HG03139 (cell line): Measurements from ENCODE around the gene MAGI2.

Experiments
- ATAC-seq: cut with Tn5 transposase; IDR thresholded peaks from one replicate; pipeline ENCODE4 v1.9.1; 2021; ENCODE audit not compliant: unreplicated experiment

The MAGI2 gene

DNA sequence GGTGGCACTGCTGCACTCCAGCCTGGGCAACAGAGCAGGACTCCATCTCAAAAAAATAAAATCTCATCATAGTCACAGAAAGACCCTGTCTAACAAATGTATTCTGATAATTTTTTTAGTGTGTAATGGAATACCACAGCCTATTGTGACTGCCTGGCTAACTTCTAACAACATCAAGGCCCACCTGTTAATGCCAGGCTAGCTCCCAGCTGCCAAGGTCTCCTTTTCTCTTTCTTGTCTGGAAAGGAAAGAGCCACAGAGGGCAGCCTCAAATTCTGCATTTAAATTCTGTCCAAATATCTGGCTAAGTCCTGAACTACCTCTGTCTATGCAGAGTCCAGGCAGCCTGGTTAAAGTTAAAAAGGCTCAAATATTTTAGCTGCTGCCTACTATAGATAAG is 700.9 kb downstream of the MAGI2 start:
- ATAC-seq = no peak

DNA sequence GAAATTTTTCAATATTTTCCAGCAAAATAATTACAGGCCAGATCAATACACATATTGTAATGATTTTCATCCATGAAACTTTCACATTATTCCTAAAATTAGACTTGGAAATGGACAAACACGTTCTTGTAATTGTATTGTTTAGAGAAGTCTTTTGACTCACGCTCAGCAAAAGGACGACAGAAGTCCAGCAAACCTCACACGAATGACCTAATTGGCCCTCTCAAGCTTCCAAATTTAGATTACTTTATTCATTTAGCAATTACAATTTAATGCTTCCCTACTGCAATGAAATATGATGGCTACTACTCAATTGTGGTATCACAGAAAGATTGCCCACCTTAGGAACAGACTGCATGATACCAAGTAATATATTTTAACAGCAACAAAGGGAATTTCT is 702.2 kb downstream of the MAGI2 start:
- no peak for ATAC-seq

DNA sequence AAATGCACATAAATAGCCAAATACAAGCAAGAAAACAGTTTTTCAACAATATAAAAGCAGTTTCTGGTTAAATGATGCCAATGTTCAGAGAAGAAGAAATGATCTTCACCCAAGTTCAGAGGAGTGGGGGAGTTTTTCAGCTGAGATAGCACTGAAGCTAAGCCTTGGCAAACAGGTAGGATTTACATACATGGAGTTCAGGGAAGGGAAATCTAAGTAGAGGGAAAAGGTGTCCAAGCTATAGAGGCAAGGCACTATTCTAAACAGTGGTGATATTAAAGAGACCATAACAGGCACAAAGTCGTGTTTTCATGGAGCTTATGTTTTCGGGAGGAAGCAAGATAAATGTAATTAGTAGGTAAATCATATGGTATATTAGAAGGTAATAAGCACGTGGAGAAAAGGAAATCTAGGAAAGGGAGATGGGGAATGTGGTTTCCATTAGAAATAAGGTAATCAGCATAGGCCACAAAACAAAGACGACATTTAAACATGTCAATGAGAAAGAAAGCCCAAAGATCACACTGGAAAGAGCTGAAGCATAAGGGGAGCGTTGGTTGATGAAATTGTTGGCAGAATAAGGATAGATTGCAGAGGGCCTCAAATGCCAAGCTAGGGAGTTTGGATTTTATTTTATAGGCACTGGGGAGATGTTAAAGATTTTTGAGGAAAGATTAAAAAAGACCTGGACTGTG is 704.3 kb downstream of the MAGI2 start:
- ATAC-seq = no peak

DNA sequence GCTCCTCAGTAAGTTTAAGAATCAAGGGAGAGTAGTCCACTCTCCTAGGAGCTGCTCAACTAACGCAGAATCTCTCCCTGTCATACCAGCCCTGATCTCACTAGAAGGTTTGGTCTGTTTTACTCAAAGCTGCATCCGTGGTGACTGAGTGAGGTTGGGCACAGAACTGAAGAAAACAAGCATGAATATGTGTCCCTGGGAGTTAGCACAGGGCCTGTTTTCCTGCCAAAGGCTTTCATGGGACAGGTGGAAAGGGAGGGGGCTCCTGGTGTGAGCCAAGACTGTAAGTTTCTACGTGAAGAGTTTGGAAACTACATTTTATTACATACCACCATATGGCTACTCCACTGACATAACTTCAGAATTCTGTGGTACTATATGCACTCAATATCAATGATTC is 705.9 kb downstream of the MAGI2 start:
- ATAC-seq = no peak

DNA sequence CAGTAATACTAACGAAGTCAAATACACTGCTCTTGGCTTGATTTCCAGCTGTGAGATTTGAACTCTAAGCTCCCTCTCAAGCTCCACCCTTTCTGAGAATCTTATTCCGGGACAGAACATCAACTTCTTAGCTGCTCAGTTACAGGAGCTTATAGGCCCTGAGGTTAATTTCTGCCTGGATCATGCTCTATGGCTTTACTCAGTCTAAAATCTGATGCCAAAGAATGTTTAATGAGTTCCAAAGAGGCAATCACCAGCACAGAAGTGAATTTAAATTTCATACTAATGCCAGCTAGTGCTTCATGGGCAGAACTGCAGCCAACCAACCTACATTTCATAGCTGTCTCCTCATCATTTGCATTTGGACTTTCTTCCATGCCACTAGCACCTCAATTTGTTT is 707.2 kb downstream of the MAGI2 start:
- ATAC-seq = no peak

DNA sequence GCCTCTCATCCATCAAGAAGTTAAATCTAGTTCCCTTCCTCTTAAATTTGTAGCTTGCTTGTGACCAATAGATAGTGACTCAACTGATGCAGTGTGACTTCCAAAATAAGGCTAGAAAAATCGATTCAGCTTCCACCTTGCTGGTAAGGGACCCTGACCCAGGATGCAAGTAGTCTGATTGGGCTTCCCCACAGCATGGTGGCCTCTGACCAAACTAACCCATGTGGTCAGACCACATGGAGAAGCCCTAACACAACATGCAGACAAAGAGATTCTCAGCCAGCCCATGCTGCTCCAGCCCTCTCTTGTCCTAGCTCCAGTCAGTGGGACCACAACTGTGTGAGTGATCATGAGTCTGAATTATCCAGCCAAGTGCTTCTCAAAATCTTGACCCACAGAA is 710.8 kb downstream of the MAGI2 start:
- ATAC-seq = no peak

DNA sequence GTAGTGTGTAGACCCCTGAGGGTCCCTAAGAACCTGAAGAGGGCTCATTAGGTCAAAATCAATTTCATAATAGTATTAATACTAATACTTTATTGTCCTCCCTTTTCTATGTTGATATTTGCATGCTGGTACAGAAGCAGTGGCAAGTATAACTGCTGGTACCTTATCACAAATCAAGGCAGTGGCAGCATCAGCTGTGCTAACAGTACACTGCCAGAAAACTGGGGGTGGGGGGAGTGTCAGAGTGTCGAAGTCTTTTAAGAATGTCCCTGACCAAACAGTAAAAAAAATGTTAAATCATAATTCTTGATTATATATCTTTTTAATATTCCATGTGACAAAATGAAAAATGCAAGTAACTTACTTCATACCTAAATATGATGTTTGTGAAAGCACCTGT is 716.9 kb downstream of the MAGI2 start:
- no peak for ATAC-seq

DNA sequence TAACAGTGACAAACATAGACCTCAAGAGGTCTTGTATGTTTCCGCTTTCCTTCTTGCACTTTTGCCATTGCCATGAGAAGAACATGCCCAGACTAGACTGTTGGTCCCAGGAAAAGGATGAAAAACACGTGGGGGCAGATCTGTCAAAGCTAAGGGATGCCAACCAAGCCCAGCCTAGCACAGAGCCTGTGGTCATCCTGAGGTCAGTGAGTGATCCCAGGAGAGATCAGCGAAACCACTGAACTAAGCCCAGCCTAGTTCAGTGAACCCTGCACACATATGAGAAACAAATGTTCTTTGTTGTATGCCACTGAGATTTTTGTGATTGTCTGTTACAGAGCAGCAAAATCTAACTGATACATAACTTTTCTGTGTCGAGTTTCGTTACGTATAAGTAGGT is 718.8 kb downstream of the MAGI2 start:
- no peak for ATAC-seq

DNA sequence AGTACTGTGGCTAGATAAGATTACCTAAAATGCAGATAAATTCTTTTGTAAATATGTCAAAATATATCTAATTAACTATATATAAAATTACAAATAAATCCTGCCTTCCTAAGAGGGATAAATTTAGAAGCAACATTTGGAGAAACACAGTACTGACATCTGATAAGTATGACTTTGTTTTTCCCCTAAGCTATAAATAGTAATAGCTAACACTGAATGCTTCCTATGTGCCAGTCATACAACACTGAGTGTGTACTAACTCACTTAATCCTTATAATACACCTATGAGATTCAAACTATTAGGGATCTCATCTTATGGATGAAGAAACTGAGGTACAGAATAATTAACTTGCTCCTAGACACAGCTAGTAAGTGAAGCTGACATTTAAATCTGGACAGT is 733.4 kb downstream of the MAGI2 start:
- ATAC-seq = no peak

DNA sequence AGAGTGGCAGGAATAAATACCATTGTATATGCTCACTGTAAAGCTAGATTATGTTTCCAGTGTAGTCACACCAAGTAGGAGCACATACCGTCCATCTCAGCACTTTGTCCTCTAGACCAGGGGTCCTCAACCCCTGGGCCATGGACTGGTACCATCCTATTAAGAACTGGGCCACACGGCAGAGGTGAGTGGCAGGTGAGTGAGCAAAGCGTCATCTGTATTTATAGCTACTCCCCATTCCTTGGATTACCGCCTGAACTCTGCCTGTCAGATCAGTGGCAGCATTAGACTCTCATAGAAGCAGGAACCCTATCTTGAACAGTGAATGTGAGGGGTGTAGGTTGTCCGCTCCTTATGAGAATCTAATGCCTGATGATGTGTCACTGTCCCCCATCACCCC is 735.3 kb downstream of the MAGI2 start:
- ATAC-seq = no peak

DNA sequence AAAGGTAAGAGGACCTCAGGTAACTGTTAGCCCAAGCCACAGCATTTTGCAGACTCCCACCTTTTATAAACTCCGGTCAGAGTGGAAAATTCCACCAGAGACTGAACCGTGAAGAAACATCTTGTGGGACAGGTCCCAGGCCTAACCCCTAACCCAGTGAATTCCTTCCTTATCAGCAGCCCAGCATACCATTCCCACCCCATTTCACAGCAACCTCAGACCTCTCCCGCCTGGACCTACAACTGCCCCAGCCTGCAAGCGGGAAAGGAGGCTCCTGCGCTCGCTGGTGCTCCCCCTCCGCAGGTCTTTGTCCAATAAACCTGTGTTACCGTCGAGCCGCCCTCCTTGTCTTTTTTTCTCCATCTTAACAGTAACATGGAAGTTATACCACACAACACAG is 736.6 kb downstream of the MAGI2 start:
- ATAC-seq = no peak

DNA sequence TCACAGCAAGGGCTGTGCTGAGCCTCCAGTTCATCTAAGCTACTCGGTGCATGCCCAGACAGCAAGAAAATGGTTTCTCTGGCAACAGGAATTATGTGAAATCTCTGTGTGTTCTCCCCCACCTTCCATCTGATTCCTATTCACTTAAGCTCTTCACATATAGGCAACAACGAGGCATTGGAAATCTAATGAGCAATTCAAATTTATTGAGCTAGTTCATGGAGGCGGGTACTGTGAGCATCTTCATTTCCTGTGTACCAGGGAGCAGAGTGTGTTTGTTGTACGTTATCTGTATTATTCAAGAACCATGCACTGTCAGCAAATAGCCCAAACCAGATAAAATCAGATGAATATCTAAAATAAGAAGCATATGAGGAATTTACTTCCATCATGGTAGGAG is 739.1 kb downstream of the MAGI2 start:
- ATAC-seq = no peak

DNA sequence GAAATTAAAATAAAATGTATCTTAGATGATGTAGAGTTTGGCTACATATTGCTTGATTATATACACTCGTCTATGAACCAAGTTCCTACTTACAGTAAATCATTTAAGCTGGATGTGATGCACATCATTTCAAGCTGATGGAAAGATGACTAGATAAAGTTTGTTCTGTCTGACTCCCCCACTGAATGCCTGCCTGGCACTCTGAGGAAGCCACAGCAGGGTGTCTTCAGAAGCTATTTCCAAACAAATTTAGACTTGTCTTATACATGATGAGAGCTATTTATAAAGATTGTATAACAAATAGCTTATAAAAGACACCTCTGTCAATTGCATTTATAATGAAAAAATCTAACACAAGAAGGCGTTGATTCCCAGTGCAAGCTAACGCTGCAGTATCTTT is 741.4 kb downstream of the MAGI2 start:
- no peak for ATAC-seq

DNA sequence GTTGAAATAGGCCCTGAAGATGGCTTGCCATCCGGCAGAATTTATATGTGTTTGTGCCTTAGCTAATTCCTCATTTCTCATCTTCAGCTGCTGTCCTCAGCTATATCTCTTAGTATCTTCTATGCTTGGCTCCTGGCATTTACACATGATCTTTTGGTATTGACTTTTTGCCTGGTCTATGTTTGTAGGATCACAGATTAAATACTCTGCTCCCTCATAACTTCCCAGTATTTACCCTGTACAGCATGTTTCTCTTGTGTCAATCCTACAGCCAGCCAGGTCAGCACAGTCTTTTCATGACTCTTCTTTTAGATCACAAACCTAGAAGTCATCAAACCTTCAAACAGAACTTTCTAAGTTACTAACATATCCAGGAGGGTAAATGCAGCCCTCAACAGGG is 743.8 kb downstream of the MAGI2 start:
- ATAC-seq = no peak

DNA sequence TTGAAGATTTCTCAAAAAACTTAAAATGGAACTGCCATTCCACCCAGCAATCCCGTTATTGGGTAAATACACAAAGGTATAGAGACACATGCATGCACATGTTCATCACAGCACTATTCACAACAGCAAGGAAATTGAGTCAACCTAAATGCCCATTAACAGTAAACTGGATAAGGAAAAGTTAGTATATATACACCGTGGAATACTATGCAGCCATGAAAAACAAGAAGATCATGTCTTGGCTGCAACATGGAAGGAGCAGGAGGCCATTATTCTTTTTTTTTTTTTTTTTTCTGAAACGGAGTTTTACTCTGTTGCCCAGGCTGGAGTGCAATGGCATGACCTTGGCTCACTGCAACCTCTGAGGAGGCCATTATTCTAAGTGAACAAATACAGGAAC is 749.0 kb downstream of the MAGI2 start:
- ATAC-seq = no peak

DNA sequence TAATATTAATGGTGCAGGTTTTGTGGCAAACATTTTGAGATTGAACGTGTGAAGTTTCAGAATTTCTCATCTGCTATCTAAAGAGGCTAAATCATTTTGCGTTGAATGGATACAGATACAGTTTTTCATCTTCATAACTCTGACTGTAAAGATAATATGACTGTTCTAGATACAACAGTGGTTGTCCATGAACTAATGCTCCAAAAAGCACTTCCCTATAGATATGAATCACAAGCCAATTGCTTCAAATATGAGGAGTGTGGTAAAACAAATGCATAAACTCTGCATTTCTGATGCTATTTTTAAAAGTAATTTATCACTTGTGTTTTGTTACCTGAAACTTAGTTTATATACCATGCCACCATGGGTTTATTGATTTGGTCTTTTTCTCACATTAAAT is 750.1 kb downstream of the MAGI2 start:
- ATAC-seq = no peak

DNA sequence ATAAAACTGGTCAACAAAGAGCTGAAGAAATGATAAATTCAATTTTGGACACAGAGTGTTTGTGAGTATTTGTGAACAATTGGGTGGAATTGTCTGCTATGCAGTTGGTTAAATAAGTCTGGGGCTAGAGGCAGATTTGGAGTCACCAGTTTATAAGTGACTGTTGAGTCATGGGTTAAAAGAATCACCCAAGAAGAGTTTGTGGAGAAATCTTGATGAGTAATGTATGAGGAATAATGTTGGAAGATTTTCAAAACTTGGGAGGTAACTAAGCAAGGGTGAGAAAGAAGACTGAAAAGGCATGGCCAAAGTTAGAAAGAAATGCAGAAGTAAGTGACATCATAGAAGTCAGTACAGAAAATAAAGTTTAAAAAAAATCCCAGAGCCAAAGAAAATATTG is 750.7 kb downstream of the MAGI2 start:
- no peak for ATAC-seq

DNA sequence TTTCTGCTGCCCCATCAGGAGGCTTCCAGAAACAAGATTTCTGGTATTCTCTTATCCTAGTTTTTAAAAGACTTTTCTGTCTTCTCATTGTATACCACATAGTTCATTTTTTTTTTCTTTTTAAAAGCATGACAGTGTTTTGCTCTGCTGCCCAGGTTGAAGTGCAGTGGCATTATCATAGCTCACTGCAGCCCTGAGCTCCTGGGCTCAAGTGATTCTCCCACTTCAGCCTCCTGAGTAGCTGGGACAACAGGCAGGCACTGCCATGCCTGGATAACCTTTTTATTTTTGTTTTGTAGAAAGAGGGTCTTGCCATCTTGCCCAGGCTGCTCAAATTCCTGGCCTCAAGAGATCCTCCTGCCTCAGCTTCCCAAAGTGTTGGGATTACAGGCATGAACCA is 757.6 kb downstream of the MAGI2 start:
- ATAC-seq = no peak

DNA sequence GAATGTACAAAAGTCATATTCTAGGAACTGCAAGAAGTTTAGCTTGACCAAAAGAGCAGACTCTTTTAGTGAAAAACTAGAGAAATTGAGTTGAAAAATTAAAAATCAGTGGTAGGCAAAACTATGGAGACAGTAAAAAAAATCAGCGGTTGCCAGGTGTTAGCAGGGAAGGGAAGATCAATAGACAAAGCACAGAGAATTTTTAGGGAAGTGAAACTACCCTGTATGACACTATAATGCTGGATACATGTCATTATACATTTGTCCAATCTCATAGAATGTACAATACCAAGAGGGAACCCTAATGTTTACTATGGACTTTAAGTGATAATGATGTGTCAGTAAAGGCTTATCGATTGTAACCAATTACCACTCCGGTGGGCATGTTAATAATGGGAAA is 761.9 kb downstream of the MAGI2 start:
- ATAC-seq = no peak

DNA sequence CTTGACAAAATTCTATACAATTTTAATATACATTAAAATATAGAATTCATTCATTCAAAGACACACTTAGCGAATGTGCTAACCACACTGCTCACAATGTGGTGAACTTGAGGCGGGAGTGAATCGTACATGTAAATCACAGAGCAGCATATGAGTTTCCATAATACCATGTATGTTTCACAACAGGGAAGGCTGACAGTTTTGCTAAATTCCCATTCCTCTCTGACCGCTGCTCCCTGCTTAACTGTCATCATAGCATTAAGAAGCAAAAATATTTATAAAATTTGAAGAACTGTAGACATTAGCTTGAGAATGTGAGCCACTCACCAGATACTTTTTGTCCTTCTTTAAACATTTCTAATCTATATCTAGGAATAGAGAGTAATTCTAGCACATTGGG is 763.3 kb downstream of the MAGI2 start:
- no peak for ATAC-seq

DNA sequence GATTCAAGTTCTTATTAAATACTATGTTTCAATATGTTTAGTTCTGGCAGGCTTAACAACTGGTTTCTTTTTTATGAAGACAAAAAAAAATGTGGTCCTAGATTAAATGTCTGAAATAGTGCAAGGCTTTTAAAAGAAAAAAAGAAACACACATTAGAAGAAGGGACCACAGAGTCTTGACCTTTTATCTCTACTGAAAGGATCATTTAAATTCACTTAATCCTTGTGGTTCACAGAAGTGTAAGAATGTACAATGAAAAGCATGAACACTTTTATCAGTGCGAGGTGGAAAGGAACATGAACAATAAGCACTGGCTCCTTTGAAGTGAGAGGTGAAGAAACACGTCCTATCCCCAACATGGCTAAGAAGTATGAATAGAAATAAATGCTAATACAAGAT is 765.1 kb downstream of the MAGI2 start:
- ATAC-seq = no peak

DNA sequence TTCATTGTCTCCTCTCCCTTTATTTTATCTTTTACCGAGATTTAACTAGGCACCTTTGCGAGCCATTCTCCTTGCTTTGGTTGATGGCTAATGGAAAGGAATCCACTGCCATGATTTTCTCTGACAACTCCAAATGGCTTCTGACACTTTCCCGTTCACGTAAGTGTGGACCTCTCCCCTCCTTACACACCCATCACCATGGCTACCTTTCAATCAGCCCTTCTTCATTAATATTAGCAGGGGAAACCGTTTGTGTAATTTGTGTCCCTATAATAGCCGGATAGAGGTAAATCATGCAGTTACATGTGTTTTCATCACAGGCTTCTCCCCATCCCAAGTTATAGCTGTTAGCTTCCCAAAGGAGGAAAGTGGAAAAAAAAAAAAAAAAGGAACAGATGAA is 767.3 kb downstream of the MAGI2 start:
- ATAC-seq = no peak

DNA sequence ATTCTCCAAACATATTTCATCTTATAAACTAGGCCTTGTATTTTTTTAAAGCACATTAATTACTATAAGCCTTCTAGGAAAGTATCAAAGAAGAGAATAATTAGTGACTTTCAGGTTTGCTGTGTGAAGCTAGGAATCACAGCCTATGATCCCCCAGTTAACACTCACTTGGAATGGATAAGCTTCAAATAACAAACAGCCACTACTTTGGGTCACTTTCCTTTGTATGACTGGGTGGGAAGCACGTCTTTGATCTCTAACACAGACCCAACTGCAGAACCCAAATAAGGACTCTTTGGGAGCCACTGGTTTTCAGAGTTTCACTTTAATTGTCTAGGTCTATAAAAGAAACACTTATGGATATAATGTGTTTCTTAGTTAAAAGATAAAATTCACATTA is 769.3 kb downstream of the MAGI2 start:
- ATAC-seq = no peak

DNA sequence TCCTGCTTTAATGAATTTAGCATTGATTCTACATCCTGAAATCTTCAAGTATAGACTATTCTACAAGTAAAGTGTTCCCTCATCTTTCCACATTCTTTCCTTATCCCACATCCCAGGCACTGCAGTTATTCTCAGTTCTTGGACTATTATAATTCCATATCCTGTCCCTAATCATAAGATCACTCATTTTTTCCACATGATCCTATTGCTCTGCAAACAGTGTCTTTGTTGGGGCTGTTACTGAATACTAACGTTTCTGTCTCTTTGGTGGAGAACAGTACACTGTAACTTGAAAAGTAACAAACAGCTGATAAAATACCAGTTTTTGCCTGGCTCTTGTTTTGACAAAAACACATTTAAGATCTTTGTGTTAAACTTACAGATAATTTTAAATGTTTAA is 769.9 kb downstream of the MAGI2 start:
- ATAC-seq = no peak
